CD8-positive, alpha-beta memory T cell (primary cell): ENCODE data around the gene ALCAM. TPM values are rescaled to one million over a fixed set of nuclear protein-coding genes. Genes with fewer than 3 reads are reported as not detected.
"Not testable (repeated sequence)": the region's sequence is repeated elsewhere in the genome, so short reads cannot be mapped to it uniquely, and the experiment has no call there.

Experiments
- CTCF ChIA-PET: fragments of 350-600 bp; sonication (Branson Sonifier 250); formaldehyde crosslinking; loops from one replicate; lab custom pipeline; 2021; ENCODE audit warnings: antibody characterized with exemption; lab: Charles Lee
- POLR2A ChIA-PET: fragments of 350-600 bp; sonication (Branson Sonifier 250); formaldehyde crosslinking; loops from one replicate; lab custom pipeline; 2021; ENCODE audit warnings: antibody characterized with exemption; lab: Charles Lee
- DNase-seq, 5 donors: peaks; one replicate each; pipeline versions ENCODE4 v3.0.0 to v3.0.0-alpha.2; 2020 to 2022; ENCODE audit warnings: mixed read lengths in 1 of 5
- H3K27ac ChIP-seq: one replicate; pipeline ENCODE4 v1.7.0; 2013; ENCODE audit warnings: low read depth, mild to moderate bottlenecking, low read length, moderate library complexity
- H3K27me3 ChIP-seq: 2 replicates; pipeline ENCODE4 v1.7.0; 2013; ENCODE audit warnings: low read length, mild to moderate bottlenecking; ENCODE audit not compliant: insufficient read depth, poor library complexity, severe bottlenecking
- H3K36me3 ChIP-seq: 2 replicates; pipeline ENCODE4 v1.7.0; 2013; ENCODE audit warnings: mild to moderate bottlenecking, low read length, moderate library complexity; ENCODE audit not compliant: insufficient read depth
- H3K4me1 ChIP-seq: 2 replicates; pipeline ENCODE4 v1.7.0; 2013; ENCODE audit warnings: mild to moderate bottlenecking, low read length, moderate library complexity; ENCODE audit not compliant: insufficient read depth
- H3K4me3 ChIP-seq: 2 replicates; pipeline ENCODE4 v1.7.0; 2013; ENCODE audit warnings: mild to moderate bottlenecking, low read length
- H3K9me3 ChIP-seq: 2 replicates; pipeline ENCODE4 v1.7.0; 2013; ENCODE audit warnings: mild to moderate bottlenecking, low read length
- H3K27ac Mint-ChIP-seq, 8 donors: one replicate each; pipeline ENCODE4 v1.8.0; 2020 to 2021; ENCODE audit warnings: mixed read lengths in 8 of 8, mild to moderate bottlenecking in 6 of 8, inconsistent platforms in 3 of 8, moderate library complexity in 3 of 8
- H3K27me3 Mint-ChIP-seq, 2 donors: one replicate each; pipeline ENCODE4 v1.8.0; 2020 to 2021; ENCODE audit warnings: mixed read lengths in 2 of 2, mild to moderate bottlenecking in 1 of 2, moderate library complexity in 1 of 2
- H3K36me3 Mint-ChIP-seq, 3 donors: one replicate each; pipeline ENCODE4 v1.8.0; 2020 to 2021; ENCODE audit warnings: mixed read lengths in 3 of 3, inconsistent platforms in 1 of 3, mild to moderate bottlenecking in 1 of 3
- H3K4me1 Mint-ChIP-seq, 3 donors: one replicate each; pipeline ENCODE4 v1.8.0; 2020 to 2021; ENCODE audit warnings: mixed read lengths in 3 of 3, inconsistent platforms in 1 of 3, mild to moderate bottlenecking in 1 of 3
- H3K4me3 Mint-ChIP-seq, 7 donors: one replicate each; pipeline ENCODE4 v1.8.0; 2020 to 2021; ENCODE audit warnings: mixed read lengths in 7 of 7, mild to moderate bottlenecking in 6 of 7, moderate library complexity in 4 of 7, inconsistent platforms in 2 of 7
- H3K9me3 Mint-ChIP-seq, 5 donors: one replicate each; pipeline ENCODE4 v1.8.0; 2020 to 2022; ENCODE audit warnings: mixed read lengths in 5 of 5, mild to moderate bottlenecking in 3 of 5, moderate library complexity in 2 of 5, inconsistent platforms in 1 of 5
- polyA plus RNA-seq: library from polyadenylated mRNA; unstranded; fragments of 300-500 nt; fragmentation: Illumina TruSeq; gene quantifications from one replicate; pipeline ENCODE4 v1.2.3, GENCODE V29; 2021
- total RNA-seq, 2 experiments: library from RNA; stranded (reverse); gene quantifications; one replicate each; pipeline ENCODE4 v1.2.3, GENCODE V29; 2021

ALCAM gene
- total and polyA plus RNA-seq, 3 experiments from 2014 or later, result 6.4 to 26.9 (median 26.1) TPM

GRCh38 chr3:105385819-105386508 is 19.3 kb downstream of the ALCAM start:
- DNase-seq, result no peak
- H3K4me1 ChIP-seq, result no peaks in the 10 kb centered on the region
- peaks cover 0 to 22% (median 10%) of the 10 kb centered on the region in 5 donors for H3K9me3 Mint-ChIP-seq
- peaks cover 0 to 2% of the 10 kb centered on the region in 2 donors for H3K27me3 Mint-ChIP-seq
- no peaks in the 10 kb centered on the region for H3K27me3 ChIP-seq
- peaks cover 0 to 3% (median 0%) of the 10 kb centered on the region in 3 donors for H3K4me1 Mint-ChIP-seq
- no peaks in the 10 kb centered on the region for H3K9me3 ChIP-seq
- no peak overlapping the region for H3K4me3 Mint-ChIP-seq
- no peaks in the 10 kb centered on the region for H3K36me3 ChIP-seq
- no peak overlapping the region for H3K27ac Mint-ChIP-seq
- POLR2A ChIA-PET, result no interaction called here
- CTCF ChIA-PET, result no interaction called here
- H3K27ac ChIP-seq, result no peak overlapping the region
- H3K36me3 Mint-ChIP-seq, result peaks cover 0 to 25% (median 3%) of the 10 kb centered on the region in 3 donors
- H3K4me3 ChIP-seq, result no peak overlapping the region

- Mint-ChIP-seq H3K36me3 (peaks cover 2 to 38% (median 3%) of the 10 kb centered on the region in 3 donors), H3K27ac (no peak overlapping the region), H3K9me3 (peaks cover 9 to 35% (median 22%) of the 10 kb centered on the region in 5 donors), H3K4me1 (peaks cover 0 to 3% (median 0%) of the 10 kb centered on the region in 3 donors), H3K27me3 (peaks cover 0 to 2% of the 10 kb centered on the region in 2 donors), H3K4me3 (no peak overlapping the region)
- Histone ChIP-seq H3K27ac (no peak overlapping the region), H3K36me3 (no peaks in the 10 kb centered on the region), H3K4me1 (no peaks in the 10 kb centered on the region), H3K4me3 (no peak overlapping the region), H3K27me3 (no peaks in the 10 kb centered on the region), H3K9me3 (no peaks in the 10 kb centered on the region)
- ChIA-PET CTCF (no interaction called here), POLR2A (no interaction called here)
- no peak for DNase-seq
These were observed 20.5 kb downstream of the ALCAM start for GRCh38 chr3:105387122-105387751.

GRCh38 chr3:105388176-105388575 is 21.5 kb downstream of the ALCAM start:
- no peak overlapping the region for H3K27ac ChIP-seq
- CTCF ChIA-PET, result no interaction called here
- H3K4me3 ChIP-seq, result no peak overlapping the region
- Mint-ChIP-seq H3K36me3 (peaks cover 2 to 36% (median 3%) of the 10 kb centered on the region in 3 donors), H3K9me3 (peaks cover 12 to 38% (median 25%) of the 10 kb centered on the region in 5 donors), H3K27me3 (peaks cover 0 to 1% of the 10 kb centered on the region in 2 donors), H3K4me1 (no peaks in the 10 kb centered on the region), H3K27ac (no peak overlapping the region), H3K4me3 (no peak overlapping the region)
- POLR2A ChIA-PET, result no interaction called here
- no peaks in the 10 kb centered on the region for H3K4me1 ChIP-seq
- DNase-seq, result no peak
- no peaks in the 10 kb centered on the region for H3K9me3 ChIP-seq
- H3K27me3 ChIP-seq, result no peaks in the 10 kb centered on the region
- no peaks in the 10 kb centered on the region for H3K36me3 ChIP-seq

DNA sequence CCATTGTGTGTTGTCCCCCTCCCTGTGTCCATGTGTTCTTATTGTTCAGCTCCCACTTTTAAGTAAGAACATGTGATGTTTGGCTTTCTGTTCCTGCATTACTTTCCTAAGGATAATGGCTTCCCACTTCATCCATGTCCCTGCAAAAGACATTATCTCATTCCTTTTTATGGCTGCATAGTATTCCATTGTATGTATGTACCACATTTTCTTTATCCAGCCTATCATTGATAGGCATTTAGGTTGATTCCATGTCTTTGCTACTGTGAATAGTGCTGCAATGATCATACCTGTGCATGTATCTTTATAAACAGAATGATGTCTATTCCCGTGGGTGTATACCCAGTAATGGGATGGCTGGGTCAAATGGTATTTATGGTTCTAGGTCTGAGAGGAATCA is 23.1 kb downstream of the ALCAM start:
- H3K4me1 Mint-ChIP-seq, H3K27me3 Mint-ChIP-seq, H3K27ac ChIP-seq, H3K27ac Mint-ChIP-seq, H3K27me3 ChIP-seq, DNase-seq, POLR2A ChIA-PET, H3K9me3 ChIP-seq, H3K4me3 ChIP-seq, H3K36me3 ChIP-seq, H3K4me3 Mint-ChIP-seq, CTCF ChIA-PET, H3K4me1 ChIP-seq: not testable (repeated sequence)
- Mint-ChIP-seq H3K9me3 (peaks cover 12 to 40% (median 25%) of the 10 kb centered on the region in 5 donors), H3K36me3 (peaks cover 2 to 40% (median 3%) of the 10 kb centered on the region in 3 donors)

GRCh38 chr3:105392598-105392997 is 25.9 kb downstream of the ALCAM start:
- H3K27ac Mint-ChIP-seq, POLR2A ChIA-PET, CTCF ChIA-PET, H3K27me3 ChIP-seq, H3K27ac ChIP-seq, H3K4me1 Mint-ChIP-seq, H3K4me3 Mint-ChIP-seq, H3K4me1 ChIP-seq, H3K4me3 ChIP-seq, H3K36me3 ChIP-seq, DNase-seq, H3K9me3 ChIP-seq, H3K27me3 Mint-ChIP-seq: not testable (repeated sequence)
- Mint-ChIP-seq H3K9me3 (peaks cover 12 to 40% (median 25%) of the 10 kb centered on the region in 5 donors), H3K36me3 (peaks cover 2 to 48% (median 3%) of the 10 kb centered on the region in 3 donors)

- Histone ChIP-seq H3K4me1 (no peaks in the 10 kb centered on the region), H3K27me3 (no peaks in the 10 kb centered on the region), H3K36me3 (no peaks in the 10 kb centered on the region), H3K27ac (no peak overlapping the region), H3K4me3 (no peak overlapping the region), H3K9me3 (no peaks in the 10 kb centered on the region)
- DNase-seq, result no peak
- no peaks in the 10 kb centered on the region for H3K4me1 Mint-ChIP-seq
- POLR2A ChIA-PET, result no interaction called here
- H3K4me3 Mint-ChIP-seq, result no peak overlapping the region
- H3K27me3 Mint-ChIP-seq, result peaks cover 0 to 3% of the 10 kb centered on the region in 2 donors
- CTCF ChIA-PET, result no interaction called here
- peaks cover 12 to 38% (median 25%) of the 10 kb centered on the region in 5 donors for H3K9me3 Mint-ChIP-seq
- H3K36me3 Mint-ChIP-seq, result peaks cover 2 to 45% (median 3%) of the 10 kb centered on the region in 3 donors
- no peak overlapping the region for H3K27ac Mint-ChIP-seq
These were observed 27.5 kb downstream of the ALCAM start for GRCh38 chr3:105394177-105394576.

- Histone ChIP-seq H3K36me3 (no peaks in the 10 kb centered on the region), H3K4me3 (no peak overlapping the region), H3K27me3 (no peaks in the 10 kb centered on the region), H3K27ac (no peak overlapping the region), H3K9me3 (no peaks in the 10 kb centered on the region), H3K4me1 (no peaks in the 10 kb centered on the region)
- Mint-ChIP-seq H3K4me3 (no peak overlapping the region), H3K27ac (no peak overlapping the region), H3K36me3 (peaks cover 0 to 26% (median 0%) of the 10 kb centered on the region in 3 donors), H3K27me3 (peaks cover 0 to 2% of the 10 kb centered on the region in 2 donors), H3K9me3 (peaks cover 0 to 5% (median 0%) of the 10 kb centered on the region in 5 donors), H3K4me1 (no peaks in the 10 kb centered on the region)
- ChIA-PET POLR2A (interaction anchor here (0.6 kb wide), 1 partner anchor 10 kb away, joined by 3 read pairs; no protein-coding TSS in a partner anchor), CTCF (no interaction called here)
- no peak for DNase-seq
These were observed 31.3 kb downstream of the ALCAM start for GRCh38 chr3:105397974-105398373.

GRCh38 chr3:105398437-105398836 is 31.7 kb downstream of the ALCAM start:
- CTCF ChIA-PET, result no interaction called here
- H3K4me3 Mint-ChIP-seq, result no peak overlapping the region
- no peak for DNase-seq
- Histone ChIP-seq H3K36me3 (no peaks in the 10 kb centered on the region), H3K27me3 (no peaks in the 10 kb centered on the region), H3K4me3 (no peak overlapping the region), H3K9me3 (no peaks in the 10 kb centered on the region), H3K4me1 (no peaks in the 10 kb centered on the region), H3K27ac (no peak overlapping the region)
- no peak overlapping the region for H3K27ac Mint-ChIP-seq
- POLR2A ChIA-PET, result no interaction called here
- H3K4me1 Mint-ChIP-seq, result no peaks in the 10 kb centered on the region
- peaks cover 0 to 2% of the 10 kb centered on the region in 2 donors for H3K27me3 Mint-ChIP-seq
- H3K36me3 Mint-ChIP-seq, result peaks cover under 1 to 31% (median 1%) of the 10 kb centered on the region in 3 donors
- H3K9me3 Mint-ChIP-seq, result peaks cover 0 to 5% (median 3%) of the 10 kb centered on the region in 5 donors
